HepG2 (cell line): ENCODE results near the gene TBC1D16. TPM values are rescaled to one million over a fixed set of nuclear protein-coding genes. Genes with fewer than 3 reads are reported as not detected.

Experiments
- ATM ChIP-seq: fragments of 450-650 bp; IDR thresholded peaks from 2 replicates; pipeline ENCODE4 v1.7.1; 2017; ENCODE audit warnings: mild to moderate bottlenecking, borderline replicate concordance
- EZH2 ChIP-seq: conservative IDR thresholded peaks from 2 replicates; pipeline ENCODE4 v1.6.1; 2012; ENCODE audit warnings: mild to moderate bottlenecking, low read depth, low read length, moderate library complexity
- GFI1 ChIP-seq: sonication (generic); formaldehyde crosslinking; IDR thresholded peaks from 2 replicates; pipeline ENCODE4 v1.5.0; 2020; ENCODE audit warnings: missing genetic modification reagents, mild to moderate bottlenecking, borderline replicate concordance
- HNRNPLL ChIP-seq: fragments of 200-400 bp; formaldehyde crosslinking; IDR thresholded peaks from 2 replicates; pipeline ENCODE4 v1.6.1; 2017; ENCODE audit warnings: mild to moderate bottlenecking, low read depth, low read length; ENCODE audit not compliant: poor library complexity, severe bottlenecking
- MNT ChIP-seq: fragments of 450-650 bp; IDR thresholded peaks from 2 replicates; pipeline ENCODE4 v1.6.1; 2016
- MTF1 ChIP-seq: sonication (generic); formaldehyde crosslinking; IDR thresholded peaks from 2 replicates; pipeline ENCODE4 v1.5.0; 2020; ENCODE audit warnings: missing genetic modification reagents
- PCBP1 ChIP-seq: fragments of 200-400 bp; formaldehyde crosslinking; IDR thresholded peaks from 2 replicates; pipeline ENCODE4 v1.6.1; 2017; ENCODE audit warnings: mild to moderate bottlenecking, low read depth, low read length, borderline replicate concordance
- POGK ChIP-seq: sonication (generic); formaldehyde crosslinking; conservative IDR thresholded peaks from 2 replicates; pipeline ENCODE4 v1.8.0; 2022; ENCODE audit warnings: mild to moderate bottlenecking, moderate library complexity, missing genetic modification reagents
- POLR2AphosphoS2 ChIP-seq: IDR thresholded peaks from 2 replicates; pipeline ENCODE4 v1.6.1; 2011; ENCODE audit warnings: low read depth, low read length, improper control_type of control experiment
- ZBTB4 ChIP-seq: sonication (generic); formaldehyde crosslinking; IDR thresholded peaks from 2 replicates; pipeline ENCODE4 v1.4.0; 2020; ENCODE audit warnings: missing genetic modification reagents, mild to moderate bottlenecking, borderline replicate concordance
- ZNF234 ChIP-seq: sonication (generic); formaldehyde crosslinking; conservative IDR thresholded peaks from 2 replicates; pipeline ENCODE4 v1.5.1; 2020; ENCODE audit warnings: mild to moderate bottlenecking, missing genetic modification reagents
- ZNF274 ChIP-seq: sonication (generic); formaldehyde crosslinking; IDR thresholded peaks from 2 replicates; pipeline ENCODE4 v1.5.1; 2020; ENCODE audit warnings: mild to moderate bottlenecking, missing genetic modification reagents
- ZNF30 ChIP-seq: sonication (generic); formaldehyde crosslinking; IDR thresholded peaks from 2 replicates; pipeline ENCODE4 v1.5.0; 2020; ENCODE audit warnings: mild to moderate bottlenecking, missing genetic modification reagents
- ZNF333 ChIP-seq: sonication (generic); formaldehyde crosslinking; IDR thresholded peaks from 2 replicates; pipeline ENCODE4 v1.4.0; 2020; ENCODE audit warnings: mild to moderate bottlenecking, missing genetic modification reagents, borderline replicate concordance
- ZNF383 ChIP-seq: sonication (generic); formaldehyde crosslinking; IDR thresholded peaks from 2 replicates; pipeline ENCODE4 v1.4.0; 2020; ENCODE audit warnings: missing genetic modification reagents, mild to moderate bottlenecking, borderline replicate concordance
- ZNF431 ChIP-seq: sonication (generic); formaldehyde crosslinking; IDR thresholded peaks from 2 replicates; pipeline ENCODE4 v1.9.0; 2022; ENCODE audit warnings: missing genetic modification reagents, low read depth, mild to moderate bottlenecking, borderline replicate concordance
- ZNF512B ChIP-seq: sonication (generic); formaldehyde crosslinking; IDR thresholded peaks from 2 replicates; pipeline ENCODE4 v1.5.1; 2020; ENCODE audit warnings: missing genetic modification reagents, mild to moderate bottlenecking, borderline replicate concordance
- ZNF598 ChIP-seq: sonication (generic); formaldehyde crosslinking; IDR thresholded peaks from 2 replicates; pipeline ENCODE4 v1.5.1; 2020; ENCODE audit warnings: mild to moderate bottlenecking, missing genetic modification reagents, borderline replicate concordance
- ZNF7 ChIP-seq: IDR thresholded peaks from 2 replicates; pipeline ENCODE4 v1.6.1; 2016; ENCODE audit warnings: missing biosample characterization, missing genetic modification reagents
- ZNF75D ChIP-seq: sonication (generic); formaldehyde crosslinking; IDR thresholded peaks from 2 replicates; pipeline ENCODE4 v1.8.1; 2023; ENCODE audit warnings: missing genetic modification reagents, mild to moderate bottlenecking, borderline replicate concordance
- polyA plus RNA-seq, 8 experiments: library from polyadenylated mRNA; depleted of rRNA in 3 of 8; stranded (reverse) in 7 of 8; unstranded in 1 of 8; fragments of >200 nt; fragmentation: Illumina TruSeq in 4 of 8; extraction: Trizol in 4 of 8; gene quantifications; 2 replicates each; pipeline versions ENCODE4 v1.2.1 to v1.2.3, GENCODE V29; 2011 to 2016; ENCODE audit warnings: low read depth in 4 of 8, missing spikeins in 1 of 8, mixed read lengths in 1 of 8; ENCODE audit not compliant: insufficient read depth in 1 of 8
- total RNA-seq, 5 experiments: library from RNA; depleted of rRNA; stranded (reverse); fragments of >200 nt; fragmentation: Illumina TruSeq; extraction: Trizol; gene quantifications; 2 replicates each; pipeline ENCODE4 v1.2.3, GENCODE V29; 2016; ENCODE audit warnings: low read depth in 1 of 5

TBC1D16 gene
- total and polyA plus RNA-seq, 2 of the 13 experiments (the other 11 are each of a cell fraction or from before 2014, with no cell fraction given), result 14.9 to 24.9 TPM

GRCh38 chr17:79992649-79993389, 42.9 kb downstream of the TBC1D16 start (continued):
- TF ChIP-seq ZNF512B, result no peak
- no peak for TF ChIP-seq ZNF75D (CRISPR knock-in tag)
- no peak for TF ChIP-seq HNRNPLL
- TF ChIP-seq ZNF383 (CRISPR knock-in tag), result no peak
- TF ChIP-seq EZH2, result no peak
- no peak; the same call in 1 of the 2 replicates for TF ChIP-seq ZBTB4
- no peak for TF ChIP-seq POGK
- TF ChIP-seq ZNF30 (CRISPR knock-in tag), result no peak
- no peak for TF ChIP-seq ZNF598 (CRISPR knock-in tag)
- no peak for TF ChIP-seq GFI1 (CRISPR knock-in tag)
- no peak; the same call in 1 of the 2 replicates for TF ChIP-seq MTF1
- no peak for TF ChIP-seq ATM
- no peak for TF ChIP-seq ZNF431 (CRISPR knock-in tag)
- peak; percentile 28; the same call in 1 of the 2 replicates for TF ChIP-seq ZNF274 (CRISPR knock-in tag)
- TF ChIP-seq PCBP1, result no peak
- TF ChIP-seq ZNF234, result no peak
- no peak for TF ChIP-seq MNT
- TF ChIP-seq ZNF7 (CRISPR knock-in tag), result no peak
- no peak; the same call in 1 of the 2 replicates for TF ChIP-seq POLR2AphosphoS2
- TF ChIP-seq ZNF333 (CRISPR knock-in tag), result no peak
